OCI-LY3 (cell line): ENCODE results near the gene NAGPA.
A peak's percentile ranks its signal among the peaks of the same experiment; 100 is the strongest.

Experiments used
- H2AFZ ChIP-seq: fragments of 200-600, 300-600 bp; shearing (Covaris generic); 2 replicates; pipeline ENCODE4 v1.6.0; 2014; ENCODE audit warnings: antibody characterized with exemption, low read depth, low read length
- H3K27ac ChIP-seq: fragments of 200-600, 300-600 bp; sonication (generic); 2 replicates; pipeline ENCODE4 v1.5.1; 2014; ENCODE audit warnings: mild to moderate bottlenecking, low read length, moderate library complexity, mixed read lengths
- H3K27me3 ChIP-seq: fragments of 200-600, 300-600 bp; sonication (generic); 2 replicates; pipeline ENCODE4 v1.6.1; 2014; ENCODE audit warnings: low read depth, low read length, mixed read lengths
- H3K36me3 ChIP-seq: fragments of 200-600, 300-600 bp; sonication (generic); replicated peaks from 2 replicates; pipeline ENCODE3; 2014; ENCODE audit warnings: low read depth, low read length, mixed read lengths
- H3K4me1 ChIP-seq: fragments of 300-600, 200-600 bp; sonication (generic); 2 replicates; pipeline ENCODE4 v1.6.1; 2014; ENCODE audit warnings: low read length, mixed read lengths
- H3K4me2 ChIP-seq: fragments of 200-600, 300-600 bp; sonication (generic); 2 replicates; pipeline ENCODE4 v1.6.1; 2014; ENCODE audit warnings: low read length, mixed read lengths
- H3K4me3 ChIP-seq: fragments of 300-600, 200-600 bp; sonication (generic); 2 replicates; pipeline ENCODE4 v1.5.1; 2014; ENCODE audit warnings: antibody characterized with exemption, mild to moderate bottlenecking, low read length, moderate library complexity
- H3K79me2 ChIP-seq: fragments of 300-600, 200-600 bp; shearing (Covaris generic); 2 replicates; pipeline ENCODE4 v1.6.1; 2014; ENCODE audit warnings: mild to moderate bottlenecking, low read length, mixed read lengths
- H3K9ac ChIP-seq: fragments of 300-600, 200-600 bp; shearing (Covaris generic); 2 replicates; pipeline ENCODE4 v1.6.0; 2014; ENCODE audit warnings: mild to moderate bottlenecking, low read length, moderate library complexity
- H3K9me3 ChIP-seq: fragments of 200-600, 300-600 bp; shearing (Covaris generic); 2 replicates; pipeline ENCODE4 v1.6.1; 2014; ENCODE audit warnings: low read length, mixed read lengths; ENCODE audit not compliant: insufficient read depth
- H4K20me1 ChIP-seq: fragments of 200-600, 300-600 bp; sonication (generic); 2 replicates; pipeline ENCODE4 v1.6.1; 2016; ENCODE audit warnings: low read length, mixed read lengths; ENCODE audit not compliant: insufficient read depth
- EZH2phosphoT487 ChIP-seq: fragments of 200-600 bp; shearing (Covaris generic); IDR thresholded peaks from 2 replicates; pipeline ENCODE4 v1.6.1; 2018; ENCODE audit warnings: antibody characterized with exemption, mixed run types, low read depth
- TF ChIP-seq, protein P1 (sequence below): fragments of 200-600, 300-600 bp; sonication (generic); IDR thresholded peaks from 2 replicates; pipeline ENCODE4 v1.5.1; 2014; ENCODE audit warnings: antibody characterized with exemption, low read length, low read depth

The NAGPA gene

DNA sequence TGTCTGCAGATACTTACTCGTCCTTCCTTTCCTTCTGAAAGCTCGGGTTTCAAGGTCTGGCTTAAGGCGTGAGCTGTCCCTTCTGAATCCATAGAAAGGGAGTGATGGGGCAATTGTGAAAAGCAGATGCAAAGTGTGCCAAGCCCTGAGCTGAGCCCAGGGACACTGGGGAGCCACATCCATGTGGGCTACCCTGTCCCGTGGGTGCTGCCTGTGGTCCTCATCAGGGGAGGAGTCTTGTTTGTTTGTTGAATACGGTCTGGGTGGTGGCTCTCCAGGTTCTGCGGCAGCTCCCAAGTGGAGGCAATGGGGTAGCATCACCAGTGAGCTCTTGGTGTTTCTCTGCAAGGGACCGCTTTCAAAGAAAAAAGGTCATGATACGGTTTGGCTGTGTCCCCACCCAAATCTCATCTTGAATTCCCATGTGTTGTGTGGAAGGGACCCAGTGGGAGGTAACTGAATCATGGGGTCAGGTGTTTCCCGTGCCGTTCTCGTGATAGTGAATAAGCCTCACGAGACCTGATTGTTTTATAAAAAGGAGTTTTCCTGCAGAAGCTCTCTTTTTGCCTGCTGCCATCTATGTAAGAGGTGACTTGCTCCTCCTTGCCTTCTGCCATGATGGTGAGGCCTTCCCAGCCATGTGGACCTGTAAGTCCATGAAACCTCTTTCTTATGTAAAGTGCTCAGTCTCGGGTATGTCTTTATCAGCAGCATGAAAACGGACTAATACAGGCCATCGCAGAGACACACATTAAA, 36.9 kb upstream of the NAGPA start:
- no peak overlapping the region for H3K9ac ChIP-seq
- no peak overlapping the region for H3K27ac ChIP-seq
- H3K4me1 ChIP-seq = peaks cover 23% of the 10 kb centered on the region
- H3K79me2 ChIP-seq = peaks cover 21% of the 10 kb centered on the region
- no peaks in the 10 kb centered on the region for H3K9me3 ChIP-seq
- peak overlapping the region; percentile 88; the same call in 1 of the 2 replicates for H3K4me2 ChIP-seq
- no peak overlapping the region for H3K4me3 ChIP-seq
- H3K27me3 ChIP-seq = peaks cover 11% of the 10 kb centered on the region
- peaks cover 3% of the 10 kb centered on the region for H3K36me3 ChIP-seq
- no peak for TF ChIP-seq EZH2phosphoT487
- TF ChIP-seq, protein P1, sequence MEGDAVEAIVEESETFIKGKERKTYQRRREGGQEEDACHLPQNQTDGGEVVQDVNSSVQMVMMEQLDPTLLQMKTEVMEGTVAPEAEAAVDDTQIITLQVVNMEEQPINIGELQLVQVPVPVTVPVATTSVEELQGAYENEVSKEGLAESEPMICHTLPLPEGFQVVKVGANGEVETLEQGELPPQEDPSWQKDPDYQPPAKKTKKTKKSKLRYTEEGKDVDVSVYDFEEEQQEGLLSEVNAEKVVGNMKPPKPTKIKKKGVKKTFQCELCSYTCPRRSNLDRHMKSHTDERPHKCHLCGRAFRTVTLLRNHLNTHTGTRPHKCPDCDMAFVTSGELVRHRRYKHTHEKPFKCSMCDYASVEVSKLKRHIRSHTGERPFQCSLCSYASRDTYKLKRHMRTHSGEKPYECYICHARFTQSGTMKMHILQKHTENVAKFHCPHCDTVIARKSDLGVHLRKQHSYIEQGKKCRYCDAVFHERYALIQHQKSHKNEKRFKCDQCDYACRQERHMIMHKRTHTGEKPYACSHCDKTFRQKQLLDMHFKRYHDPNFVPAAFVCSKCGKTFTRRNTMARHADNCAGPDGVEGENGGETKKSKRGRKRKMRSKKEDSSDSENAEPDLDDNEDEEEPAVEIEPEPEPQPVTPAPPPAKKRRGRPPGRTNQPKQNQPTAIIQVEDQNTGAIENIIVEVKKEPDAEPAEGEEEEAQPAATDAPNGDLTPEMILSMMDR = no peak
- peak overlapping the region; percentile 93 for H2AFZ ChIP-seq
- H4K20me1 ChIP-seq = no peaks in the 10 kb centered on the region

DNA sequence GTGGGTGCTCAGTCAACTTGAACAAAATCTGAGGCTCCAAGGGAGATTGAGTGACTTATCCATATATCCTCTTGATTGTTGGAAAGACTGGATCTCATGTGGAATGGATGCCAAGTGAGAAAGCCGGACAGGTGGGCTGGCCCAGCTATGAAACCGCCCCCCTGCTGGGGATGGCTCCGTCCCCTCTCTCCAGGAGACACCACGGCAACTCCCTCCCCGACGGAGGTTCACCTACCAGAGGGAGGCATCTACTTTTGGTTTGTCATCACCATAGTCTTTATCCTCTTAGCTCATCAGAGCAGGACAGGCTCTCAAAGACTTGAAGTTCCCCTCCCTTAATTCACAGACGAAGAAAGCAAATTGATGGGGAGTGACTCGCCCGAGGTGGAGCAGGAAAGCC, 36.1 kb upstream of the NAGPA start:
- TF ChIP-seq, protein P1 = no peak
- no peak for TF ChIP-seq EZH2phosphoT487
- Histone ChIP-seq H3K79me2 (peaks cover 21% of the 10 kb centered on the region), H3K9me3 (no peaks in the 10 kb centered on the region), H3K27me3 (peaks cover 11% of the 10 kb centered on the region), H3K4me3 (no peak overlapping the region), H3K4me2 (no peak overlapping the region), H3K36me3 (no peaks in the 10 kb centered on the region), H3K4me1 (peaks cover 23% of the 10 kb centered on the region), H2AFZ (no peak overlapping the region), H4K20me1 (no peaks in the 10 kb centered on the region), H3K9ac (no peak overlapping the region), H3K27ac (no peak overlapping the region)

GRCh38 chr16:5069048-5069447, 35.3 kb upstream of the NAGPA start:
- no peak overlapping the region for H3K27ac ChIP-seq
- H2AFZ ChIP-seq = no peak overlapping the region
- no peaks in the 10 kb centered on the region for H3K9me3 ChIP-seq
- no peak for TF ChIP-seq EZH2phosphoT487
- TF ChIP-seq, protein P1 = no peak
- no peaks in the 10 kb centered on the region for H4K20me1 ChIP-seq
- H3K4me2 ChIP-seq = no peak overlapping the region
- no peak overlapping the region for H3K9ac ChIP-seq
- peaks cover 11% of the 10 kb centered on the region for H3K27me3 ChIP-seq
- no peak overlapping the region for H3K4me3 ChIP-seq
- peaks cover 23% of the 10 kb centered on the region for H3K4me1 ChIP-seq
- H3K36me3 ChIP-seq = no peaks in the 10 kb centered on the region
- peaks cover 18% of the 10 kb centered on the region for H3K79me2 ChIP-seq

DNA sequence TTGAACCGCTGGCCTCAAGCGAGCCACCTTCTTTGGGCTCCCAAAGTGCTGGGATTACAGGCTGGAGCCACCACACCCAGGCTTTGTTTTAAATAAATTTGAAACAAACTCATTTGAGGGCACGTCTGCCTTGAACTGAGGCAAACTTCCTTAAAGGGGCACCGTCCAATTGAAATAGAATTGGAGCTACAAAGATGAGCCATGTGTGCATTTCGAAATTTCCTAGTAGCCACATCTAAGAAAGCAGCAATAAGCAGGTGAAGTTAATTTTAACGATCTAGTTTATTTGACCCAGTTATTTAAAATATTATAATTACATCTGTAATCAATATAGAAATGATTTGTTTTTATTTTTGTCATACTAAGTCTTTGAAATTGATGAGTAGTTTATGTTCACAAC, 32.8 kb upstream of the NAGPA start:
- no peak overlapping the region for H3K9ac ChIP-seq
- H3K27ac ChIP-seq = no peak overlapping the region
- TF ChIP-seq, protein P1 = no peak
- no peak for TF ChIP-seq EZH2phosphoT487
- peaks cover 15% of the 10 kb centered on the region for H3K4me1 ChIP-seq
- no peak overlapping the region for H3K4me3 ChIP-seq
- no peak overlapping the region for H2AFZ ChIP-seq
- H3K4me2 ChIP-seq = no peak overlapping the region
- H3K36me3 ChIP-seq = no peaks in the 10 kb centered on the region
- no peaks in the 10 kb centered on the region for H3K9me3 ChIP-seq
- H3K27me3 ChIP-seq = peaks cover 24% of the 10 kb centered on the region
- H4K20me1 ChIP-seq = no peaks in the 10 kb centered on the region
- H3K79me2 ChIP-seq = no peaks in the 10 kb centered on the region
